SHP77 treated with DMSO at 0.1 percent for 48 hours (cell line): Measurements from ENCODE around the gene KCTD10.
"Not testable (repeated sequence)": the region's sequence is repeated elsewhere in the genome, so short reads cannot be mapped to it uniquely, and the experiment has no call there.

Source experiments
- DNase-seq: peaks from one replicate; lab custom pipeline; 2025; lab: John Stamatoyannopoulos, UW

Gene KCTD10

GRCh38 chr12:109473526-109474270 is 3.4 kb downstream of the KCTD10 start:
- DNase-seq, result not testable (repeated sequence)

GRCh38 chr12:109473006-109473405 is 4.1 kb downstream of the KCTD10 start:
- no peak for DNase-seq

DNA sequence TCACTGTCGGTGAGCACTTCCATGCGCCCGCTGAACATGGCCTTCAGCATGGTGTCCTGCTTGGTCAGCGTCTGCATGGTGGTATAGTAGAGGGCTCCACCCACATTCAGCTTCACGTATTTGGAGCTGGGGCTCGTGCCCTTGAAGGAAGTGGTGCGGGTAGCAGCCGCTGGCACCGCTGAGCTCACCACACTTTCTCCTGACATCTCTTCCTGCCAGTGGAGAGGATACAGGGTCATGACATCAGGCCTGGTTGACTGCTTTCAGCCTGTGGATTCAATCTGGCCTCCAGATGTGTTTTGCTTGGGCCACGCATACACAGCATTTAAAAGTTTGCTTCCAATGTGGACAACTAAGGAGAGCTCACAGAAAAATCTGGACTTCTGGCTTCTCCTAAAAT is 7.6 kb downstream of the KCTD10 start:
- DNase-seq, result no peak

- DNase-seq, result no peak
These were observed 9.0 kb downstream of the KCTD10 start for GRCh38 chr12:109467978-109468676.

- DNase-seq, result no peak
These were observed 10.3 kb downstream of the KCTD10 start for GRCh38 chr12:109466821-109467220.

- no peak for DNase-seq
These were observed 10.8 kb downstream of the KCTD10 start for GRCh38 chr12:109466305-109466704.

DNA sequence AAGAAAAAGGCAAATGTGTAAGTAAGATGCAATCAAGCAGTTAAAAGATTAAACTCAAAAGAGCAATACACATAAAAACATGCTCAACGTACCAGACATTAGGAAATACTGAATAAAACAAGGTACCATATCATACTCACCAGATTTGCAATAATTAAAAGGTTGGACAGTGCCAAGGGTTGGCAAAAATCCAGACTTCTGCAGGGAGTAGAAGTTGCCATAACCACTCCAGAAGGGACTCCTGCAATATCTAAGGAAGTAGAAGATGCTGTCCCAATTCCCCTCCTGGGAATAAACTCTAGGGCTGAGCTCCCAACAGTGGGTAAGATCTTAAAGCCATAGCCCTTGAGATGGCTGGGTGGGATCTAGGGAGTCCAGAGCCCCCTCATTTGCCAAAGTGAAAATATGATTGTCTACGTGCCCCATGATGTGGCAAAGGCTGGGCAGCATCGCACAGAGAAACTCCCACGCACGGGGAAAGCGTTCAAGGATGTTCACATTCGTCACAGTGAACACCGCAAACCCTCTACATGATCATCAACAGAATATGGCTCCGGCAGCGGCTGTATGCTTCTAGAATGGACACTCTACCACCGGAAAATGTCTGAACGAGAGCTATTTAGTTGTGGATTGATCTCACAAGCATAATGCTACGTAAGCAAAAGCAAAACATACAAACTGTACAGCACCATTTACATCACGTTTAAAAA is 12.3 kb downstream of the KCTD10 start:
- no peak for DNase-seq

DNA sequence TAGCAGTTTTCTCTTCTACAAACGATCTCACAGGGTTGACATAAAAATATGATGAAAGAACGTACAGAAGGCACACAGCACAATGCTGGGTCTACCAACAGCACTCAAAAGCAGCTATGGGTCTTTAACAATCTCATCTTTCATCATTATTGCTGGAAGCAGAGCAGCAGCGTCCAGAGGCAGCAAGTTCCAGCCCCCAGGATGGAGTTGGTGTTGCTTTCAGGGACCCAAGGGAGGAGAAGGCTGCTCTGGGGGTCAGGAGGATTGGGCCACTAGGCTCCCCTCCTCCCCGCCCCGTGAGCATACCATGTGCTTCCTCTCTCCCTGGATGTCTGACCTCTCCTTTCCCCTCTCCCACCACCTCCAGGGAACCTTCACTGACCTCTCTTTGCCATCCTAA is 13.3 kb downstream of the KCTD10 start:
- no peak for DNase-seq

GRCh38 chr12:109462868-109463692 is 14.0 kb downstream of the KCTD10 start:
- no peak for DNase-seq

DNA sequence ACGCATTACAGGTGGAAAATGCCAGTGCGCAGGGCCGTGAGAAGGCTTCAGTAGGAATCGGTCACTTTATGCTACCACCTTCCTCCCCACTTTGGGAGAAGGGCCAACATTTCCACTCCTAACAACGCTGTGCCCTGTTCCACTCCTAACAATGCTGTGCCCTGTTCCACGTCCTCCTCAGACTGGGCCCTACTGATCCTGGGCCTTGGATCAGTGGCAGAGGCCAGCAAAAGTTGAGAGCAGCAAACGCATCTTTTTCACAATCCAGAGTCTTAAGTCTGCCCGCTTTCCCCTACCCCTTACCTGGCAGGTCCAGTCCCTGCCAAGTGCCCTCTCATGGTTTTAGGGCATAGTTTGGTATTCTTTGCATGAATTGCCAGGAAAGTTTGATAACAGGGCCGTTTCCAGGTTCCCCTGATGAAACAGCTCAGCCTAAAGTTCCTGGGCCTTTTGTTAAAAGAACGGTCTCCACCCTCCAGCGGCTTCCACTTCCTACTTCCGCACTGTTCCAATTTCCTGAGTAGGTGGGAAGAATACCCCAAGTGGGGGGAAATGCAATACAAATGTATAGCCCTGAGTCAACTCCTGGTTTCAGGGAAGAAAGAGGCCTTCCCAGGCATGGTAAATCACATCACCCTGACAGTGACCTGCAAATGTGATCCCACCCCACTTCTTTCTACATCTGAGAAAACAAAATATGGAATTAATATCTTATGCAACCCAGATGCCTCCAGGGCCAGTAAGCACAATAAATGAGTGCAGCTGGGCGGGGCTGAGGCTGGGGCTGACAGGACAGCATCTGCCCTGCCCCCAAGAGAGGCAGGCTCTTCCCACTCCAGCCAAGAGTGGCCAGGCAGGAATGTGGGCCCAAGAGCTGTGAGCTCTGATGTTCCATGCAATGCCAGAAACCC is 15.0 kb downstream of the KCTD10 start:
- no peak for DNase-seq

GRCh38 chr12:109461049-109461845 is 15.9 kb downstream of the KCTD10 start:
- no peak for DNase-seq

GRCh38 chr12:109460538-109460937 is 16.6 kb downstream of the KCTD10 start:
- DNase-seq, result no peak

- no peak for DNase-seq
These were observed 17.9 kb downstream of the KCTD10 start for GRCh38 chr12:109459247-109459646.

DNA sequence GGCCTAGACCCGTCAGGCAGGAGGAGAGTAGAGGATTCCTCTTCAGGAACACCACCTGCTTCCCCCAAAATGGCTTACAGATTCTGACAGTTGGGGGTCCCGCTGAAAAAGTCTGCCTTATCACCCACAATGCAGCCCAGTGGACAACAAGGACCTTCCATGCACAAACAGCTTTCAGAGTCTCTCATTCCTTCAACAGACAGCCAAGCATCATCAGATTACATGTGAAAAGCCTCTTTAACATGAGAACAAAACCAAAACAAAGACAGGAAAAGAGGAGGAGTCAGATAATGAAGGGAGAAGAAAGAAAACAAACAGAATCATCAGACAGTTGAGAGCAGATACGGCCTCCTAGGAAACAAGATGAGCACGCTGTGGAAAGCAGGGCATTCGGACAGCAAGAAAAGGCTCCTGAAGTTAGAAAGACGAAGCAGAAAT is 18.3 kb downstream of the KCTD10 start:
- no peak for DNase-seq

- DNase-seq, result no peak
These were observed 19.0 kb downstream of the KCTD10 start for GRCh38 chr12:109458086-109458485.

GRCh38 chr12:109455706-109456105 is 21.4 kb downstream of the KCTD10 start:
- DNase-seq, result no peak

GRCh38 chr12:109452489-109452888 is 24.6 kb downstream of the KCTD10 start:
- no peak for DNase-seq

DNA sequence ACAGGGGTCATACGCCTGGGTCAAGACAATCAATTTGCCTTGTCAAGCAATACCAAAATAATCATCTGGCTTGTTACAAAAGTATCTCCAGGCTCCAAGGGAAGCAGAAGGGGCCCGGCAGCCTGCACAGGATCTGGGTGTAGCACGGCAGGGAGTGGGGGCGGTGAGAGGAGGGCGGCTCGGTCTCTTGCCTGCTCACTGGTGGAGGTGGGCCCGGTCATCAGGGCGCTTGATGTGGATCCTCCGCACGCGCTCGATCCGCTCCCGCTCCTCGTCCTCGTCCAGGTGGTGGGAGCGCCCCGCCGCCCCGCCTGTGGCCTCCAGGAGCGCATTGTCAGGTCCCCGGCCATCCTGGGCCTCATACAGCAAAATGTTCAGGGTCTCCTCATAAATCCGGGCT is 25.7 kb downstream of the KCTD10 start:
- no peak for DNase-seq

- no peak for DNase-seq
These were observed 26.1 kb downstream of the KCTD10 start for GRCh38 chr12:109450980-109451379.
